Activated CD4-positive, alpha-beta memory T cell treated with anti-CD3 and anti-CD28 coated beads for 36 hours (primary cell): ENCODE measurements around the gene GOSR2. TPM values are rescaled to one million over a fixed set of nuclear protein-coding genes. Genes with fewer than 3 reads are reported as not detected.

ENCODE experiments used
- CTCF ChIA-PET: fragments of 350-600 bp; sonication (Branson Sonifier 250); formaldehyde crosslinking; loops from one replicate; lab custom pipeline; 2021; ENCODE audit warnings: antibody characterized with exemption, inconsistent platforms; lab: Charles Lee
- POLR2A ChIA-PET: fragments of 350-600 bp; sonication (Branson Sonifier 250); formaldehyde crosslinking; loops from one replicate; lab custom pipeline; 2021; ENCODE audit warnings: antibody characterized with exemption; lab: Charles Lee
- DNase-seq: peaks from one replicate; pipeline ENCODE4 v3.0.0-alpha.2; 2020
- H3K27ac Mint-ChIP-seq: one replicate; pipeline ENCODE4 v1.8.0; 2021; ENCODE audit warnings: mixed read lengths
- H3K27me3 Mint-ChIP-seq: one replicate; pipeline ENCODE4 v1.8.0; 2021; ENCODE audit warnings: mixed read lengths
- H3K36me3 Mint-ChIP-seq: one replicate; pipeline ENCODE4 v1.8.0; 2021; ENCODE audit warnings: mixed read lengths
- H3K4me1 Mint-ChIP-seq: one replicate; pipeline ENCODE4 v1.8.0; 2021; ENCODE audit warnings: low read depth, mixed read lengths
- H3K4me3 Mint-ChIP-seq: one replicate; pipeline ENCODE4 v1.8.0; 2021; ENCODE audit warnings: mild to moderate bottlenecking, mixed read lengths
- H3K9me3 Mint-ChIP-seq: one replicate; pipeline ENCODE4 v1.8.0; 2021; ENCODE audit warnings: mixed read lengths
- intact Hi-C: fragments of 100-400 bp; cut with micrococcal nuclease; formaldehyde crosslinking; loops from one replicate; pipeline ENCODE4 v1.15.1; 2023
- total RNA-seq, 2 experiments: library from RNA; stranded (reverse); gene quantifications; one replicate each; pipeline ENCODE4 v1.2.3, GENCODE V29; 2021

The GOSR2 gene
- total RNA-seq, 2 experiments from 2014 or later: 40.1 to 40.8 TPM

- no peak for DNase-seq
- peaks cover 13% of the 10 kb centered on the region for H3K27me3 Mint-ChIP-seq
- no peak overlapping the region for H3K27ac Mint-ChIP-seq
- CTCF ChIA-PET: interaction anchor here (1.4 kb wide), 1 partner anchor 44 kb away, joined by 6 read pairs; no protein-coding TSS in a partner anchor
- intact Hi-C loops: no loop called here
- peaks cover 7% of the 10 kb centered on the region for H3K9me3 Mint-ChIP-seq
- no peaks in the 10 kb centered on the region for H3K36me3 Mint-ChIP-seq
- POLR2A ChIA-PET: no interaction called here
- H3K4me1 Mint-ChIP-seq: no peaks in the 10 kb centered on the region
- H3K4me3 Mint-ChIP-seq: no peak overlapping the region
Observed at GRCh38 chr17:46896991-46897390, 26.0 kb upstream of the GOSR2 start.

GRCh38 chr17:46898364-46898763 lies 24.6 kb upstream of the GOSR2 start:
- H3K4me3 Mint-ChIP-seq: no peak overlapping the region
- intact Hi-C loops: no loop called here
- DNase-seq: no peak
- H3K27me3 Mint-ChIP-seq: peaks cover 9% of the 10 kb centered on the region
- POLR2A ChIA-PET: no interaction called here
- no peak overlapping the region for H3K27ac Mint-ChIP-seq
- H3K36me3 Mint-ChIP-seq: no peaks in the 10 kb centered on the region
- H3K9me3 Mint-ChIP-seq: peaks cover 7% of the 10 kb centered on the region
- CTCF ChIA-PET: no interaction called here
- H3K4me1 Mint-ChIP-seq: no peaks in the 10 kb centered on the region

- Mint-ChIP-seq H3K27me3 (peaks cover 6% of the 10 kb centered on the region), H3K4me3 (no peak overlapping the region), H3K27ac (no peak overlapping the region), H3K36me3 (no peaks in the 10 kb centered on the region), H3K9me3 (peaks cover 7% of the 10 kb centered on the region), H3K4me1 (no peaks in the 10 kb centered on the region)
- ChIA-PET CTCF (no interaction called here), POLR2A (no interaction called here)
- intact Hi-C loops: no loop called here
- DNase-seq: no peak
Observed at GRCh38 chr17:46898860-46899259, 24.1 kb upstream of the GOSR2 start.

GRCh38 chr17:46901291-46901690 lies 21.7 kb upstream of the GOSR2 start:
- peaks cover 7% of the 10 kb centered on the region for H3K27me3 Mint-ChIP-seq
- H3K36me3 Mint-ChIP-seq: no peaks in the 10 kb centered on the region
- POLR2A ChIA-PET: interaction anchor here (0.5 kb wide), 1 partner anchor 123 kb away, joined by 3 read pairs; no protein-coding TSS in a partner anchor
- CTCF ChIA-PET: no interaction called here
- H3K4me3 Mint-ChIP-seq: no peak overlapping the region
- no peak for DNase-seq
- H3K4me1 Mint-ChIP-seq: no peaks in the 10 kb centered on the region
- no peak overlapping the region for H3K27ac Mint-ChIP-seq
- intact Hi-C loops: no loop called here
- H3K9me3 Mint-ChIP-seq: peaks cover 7% of the 10 kb centered on the region

GRCh38 chr17:46903762-46904672 lies 18.9 kb upstream of the GOSR2 start:
- intact Hi-C loops: no loop called here
- Mint-ChIP-seq H3K27me3 (peaks cover 7% of the 10 kb centered on the region), H3K9me3 (no peaks in the 10 kb centered on the region), H3K4me1 (no peaks in the 10 kb centered on the region), H3K36me3 (no peaks in the 10 kb centered on the region), H3K27ac (no peak overlapping the region), H3K4me3 (no peak overlapping the region)
- POLR2A ChIA-PET: no interaction called here
- CTCF ChIA-PET: no interaction called here
- no peak for DNase-seq

- H3K4me1 Mint-ChIP-seq: no peaks in the 10 kb centered on the region
- H3K27me3 Mint-ChIP-seq: peaks cover 9% of the 10 kb centered on the region
- H3K4me3 Mint-ChIP-seq: no peak overlapping the region
- no peak for DNase-seq
- no peaks in the 10 kb centered on the region for H3K36me3 Mint-ChIP-seq
- ChIA-PET CTCF (no interaction called here), POLR2A (no interaction called here)
- no peaks in the 10 kb centered on the region for H3K9me3 Mint-ChIP-seq
- H3K27ac Mint-ChIP-seq: no peak overlapping the region
- intact Hi-C loops: no loop called here
Observed at GRCh38 chr17:46908068-46908737, 14.8 kb upstream of the GOSR2 start.

GRCh38 chr17:46910179-46910927 lies 12.6 kb upstream of the GOSR2 start:
- DNase-seq: no peak
- no peak overlapping the region for H3K27ac Mint-ChIP-seq
- ChIA-PET CTCF (no interaction called here), POLR2A (no interaction called here)
- intact Hi-C loops: no loop called here
- H3K27me3 Mint-ChIP-seq: peaks cover 9% of the 10 kb centered on the region
- H3K36me3 Mint-ChIP-seq: no peaks in the 10 kb centered on the region
- H3K9me3 Mint-ChIP-seq: no peaks in the 10 kb centered on the region
- no peaks in the 10 kb centered on the region for H3K4me1 Mint-ChIP-seq
- no peak overlapping the region for H3K4me3 Mint-ChIP-seq

GRCh38 chr17:46911311-46911710 lies 11.6 kb upstream of the GOSR2 start:
- Mint-ChIP-seq H3K36me3 (peaks cover 3% of the 10 kb centered on the region), H3K27ac (no peak overlapping the region), H3K4me1 (no peaks in the 10 kb centered on the region), H3K27me3 (peaks cover 7% of the 10 kb centered on the region), H3K4me3 (no peak overlapping the region), H3K9me3 (no peaks in the 10 kb centered on the region)
- ChIA-PET POLR2A (no interaction called here), CTCF (interaction anchor here (1.7 kb wide), 1 partner anchor 32 kb away, joined by 3 read pairs; no protein-coding TSS in a partner anchor)
- intact Hi-C loops: no loop called here
- no peak for DNase-seq

GRCh38 chr17:46915596-46915995 lies 7.4 kb upstream of the GOSR2 start:
- no peak for DNase-seq
- H3K27ac Mint-ChIP-seq: no peak overlapping the region
- H3K27me3 Mint-ChIP-seq: peaks cover 2% of the 10 kb centered on the region
- intact Hi-C loops: no loop called here
- ChIA-PET CTCF (no interaction called here), POLR2A (no interaction called here)
- peaks cover 2% of the 10 kb centered on the region for H3K9me3 Mint-ChIP-seq
- H3K4me3 Mint-ChIP-seq: no peak overlapping the region
- no peaks in the 10 kb centered on the region for H3K4me1 Mint-ChIP-seq
- H3K36me3 Mint-ChIP-seq: peaks cover 4% of the 10 kb centered on the region

- peaks cover 4% of the 10 kb centered on the region for H3K36me3 Mint-ChIP-seq
- CTCF ChIA-PET: interaction anchor here (2.0 kb wide), 1 partner anchor 25 kb away, joined by 7 read pairs; no protein-coding TSS in a partner anchor
- POLR2A ChIA-PET: no interaction called here
- DNase-seq: no peak
- H3K4me3 Mint-ChIP-seq: no peak overlapping the region
- intact Hi-C loops: no loop called here
- H3K27me3 Mint-ChIP-seq: no peaks in the 10 kb centered on the region
- H3K27ac Mint-ChIP-seq: no peak overlapping the region
- H3K9me3 Mint-ChIP-seq: peaks cover 2% of the 10 kb centered on the region
- H3K4me1 Mint-ChIP-seq: no peaks in the 10 kb centered on the region
Observed at GRCh38 chr17:46916211-46916610, 6.7 kb upstream of the GOSR2 start.

GRCh38 chr17:46916623-46917022 lies 6.3 kb upstream of the GOSR2 start:
- POLR2A ChIA-PET: no interaction called here
- Mint-ChIP-seq H3K4me3 (no peak overlapping the region), H3K27me3 (no peaks in the 10 kb centered on the region), H3K9me3 (peaks cover 2% of the 10 kb centered on the region), H3K27ac (no peak overlapping the region), H3K4me1 (no peaks in the 10 kb centered on the region), H3K36me3 (peaks cover 4% of the 10 kb centered on the region)
- CTCF ChIA-PET: interaction anchor here (2.0 kb wide), 1 partner anchor 25 kb away, joined by 7 read pairs; no protein-coding TSS in a partner anchor
- intact Hi-C loops: no loop called here
- no peak for DNase-seq

GRCh38 chr17:46917041-46917440 lies 5.9 kb upstream of the GOSR2 start:
- peaks cover 4% of the 10 kb centered on the region for H3K4me1 Mint-ChIP-seq
- H3K4me3 Mint-ChIP-seq: no peak overlapping the region
- ChIA-PET CTCF (interaction anchor here (2.0 kb wide), 1 partner anchor 24 kb away, joined by 7 read pairs; no protein-coding TSS in a partner anchor), POLR2A (no interaction called here)
- no peak for DNase-seq
- intact Hi-C loops: no loop called here
- no peaks in the 10 kb centered on the region for H3K27me3 Mint-ChIP-seq
- peaks cover 4% of the 10 kb centered on the region for H3K36me3 Mint-ChIP-seq
- H3K9me3 Mint-ChIP-seq: peaks cover 2% of the 10 kb centered on the region
- H3K27ac Mint-ChIP-seq: no peak overlapping the region
